HepG2 (cell line): ENCODE data around the gene ELANE. TPM values are rescaled to one million over a fixed set of nuclear protein-coding genes. Genes with fewer than 3 reads are reported as not detected.

Source experiments
- EHMT2 ChIP-seq: fragments of 200-600 bp; sonication (generic); IDR thresholded peaks from 2 replicates; pipeline ENCODE4 v1.7.0; 2017; ENCODE audit warnings: antibody characterized with exemption, low read depth, low read length, borderline replicate concordance
- HES4 ChIP-seq: sonication (generic); formaldehyde crosslinking; IDR thresholded peaks from 2 replicates; pipeline ENCODE4 v1.9.0; 2021; ENCODE audit warnings: mild to moderate bottlenecking, missing genetic modification reagents, borderline replicate concordance
- KLF9 ChIP-seq: IDR thresholded peaks from 2 replicates; pipeline ENCODE4 v1.6.1; 2016; ENCODE audit warnings: low read depth
- LCORL ChIP-seq, 2 experiments: fragments of 450-650 bp in 1 of 2; sonication (generic) in 1 of 2; formaldehyde crosslinking in 1 of 2; IDR thresholded peaks; 2 replicates each; pipeline versions ENCODE4 v1.5.0 to v1.6.1; 2017 to 2020; ENCODE audit warnings: antibody characterized with exemption in 1 of 2, missing genetic modification reagents in 1 of 2
- NKX3-1 ChIP-seq: sonication (generic); formaldehyde crosslinking; IDR thresholded peaks from 2 replicates; pipeline ENCODE4 v1.5.0; 2020; ENCODE audit warnings: missing genetic modification reagents
- PCBP2 ChIP-seq: fragments of 200-400 bp; formaldehyde crosslinking; optimal IDR thresholded peaks from 2 replicates; pipeline ENCODE3; 2018; ENCODE audit warnings: low read length, low read depth; ENCODE audit not compliant: poor library complexity, severe bottlenecking
- ZNF24 ChIP-seq: fragments of 450-650 bp; IDR thresholded peaks from 2 replicates; pipeline ENCODE4 v1.6.1; 2017; ENCODE audit warnings: antibody characterized with exemption, mild to moderate bottlenecking
- ZNF3 ChIP-seq: IDR thresholded peaks from 2 replicates; pipeline ENCODE4 v1.7.0; 2017; ENCODE audit warnings: inconsistent platforms
- ZNF350 ChIP-seq: sonication (generic); formaldehyde crosslinking; IDR thresholded peaks from 2 replicates; pipeline ENCODE4 v1.4.0; 2020; ENCODE audit warnings: mild to moderate bottlenecking, low read depth, missing genetic modification reagents, borderline replicate concordance
- ZNF460 ChIP-seq: sonication (generic); formaldehyde crosslinking; IDR thresholded peaks from 2 replicates; pipeline ENCODE4 v1.5.1; 2020; ENCODE audit warnings: missing genetic modification reagents, mild to moderate bottlenecking, borderline replicate concordance
- ZNF546 ChIP-seq: sonication (generic); formaldehyde crosslinking; conservative IDR thresholded peaks from 2 replicates; pipeline ENCODE4 v1.8.1; 2023; ENCODE audit warnings: mild to moderate bottlenecking, missing genetic modification reagents
- ZNF569 ChIP-seq: sonication (generic); formaldehyde crosslinking; IDR thresholded peaks from 2 replicates; pipeline ENCODE4 v1.5.0; 2020; ENCODE audit warnings: mild to moderate bottlenecking, missing genetic modification reagents, moderate library complexity, borderline replicate concordance
- polyA plus RNA-seq, 8 experiments: library from polyadenylated mRNA; depleted of rRNA in 3 of 8; stranded (reverse) in 7 of 8; unstranded in 1 of 8; fragments of >200 nt; fragmentation: Illumina TruSeq in 4 of 8; extraction: Trizol in 4 of 8; gene quantifications; 2 replicates each; pipeline versions ENCODE4 v1.2.1 to v1.2.3, GENCODE V29; 2011 to 2016; ENCODE audit warnings: low read depth in 4 of 8, missing spikeins in 1 of 8, mixed read lengths in 1 of 8; ENCODE audit not compliant: insufficient read depth in 1 of 8
- total RNA-seq, 5 experiments: library from RNA; depleted of rRNA; stranded (reverse); fragments of >200 nt; fragmentation: Illumina TruSeq; extraction: Trizol; gene quantifications; 2 replicates each; pipeline ENCODE4 v1.2.3, GENCODE V29; 2016; ENCODE audit warnings: low read depth in 1 of 5
- TF ChIP-seq, protein P1 (sequence below): sonication (generic); formaldehyde crosslinking; IDR thresholded peaks from 2 replicates; pipeline ENCODE4 v1.5.1; 2020; ENCODE audit warnings: mild to moderate bottlenecking, missing genetic modification reagents, moderate library complexity
- TF ChIP-seq, protein P2 (sequence below): sonication (generic); formaldehyde crosslinking; IDR thresholded peaks from 2 replicates; pipeline ENCODE4 v1.4.0; 2020; ENCODE audit warnings: missing genetic modification reagents, mild to moderate bottlenecking, borderline replicate concordance
- TF ChIP-seq, protein P3 (sequence below): sonication (generic); formaldehyde crosslinking; IDR thresholded peaks from 2 replicates; pipeline ENCODE4 v1.8.0; 2023; ENCODE audit warnings: mild to moderate bottlenecking, missing genetic modification reagents
- TF ChIP-seq, protein P4 (sequence below): IDR thresholded peaks from 2 replicates; pipeline ENCODE4 v1.6.1; 2016
- TF ChIP-seq, protein P5 (sequence below): sonication (generic); formaldehyde crosslinking; IDR thresholded peaks from 2 replicates; pipeline ENCODE4 v1.4.0; 2020; ENCODE audit warnings: missing genetic modification reagents
- TF ChIP-seq, protein P6 (sequence below): sonication (generic); formaldehyde crosslinking; IDR thresholded peaks from 2 replicates; pipeline ENCODE4 v1.5.0; 2020; ENCODE audit warnings: mild to moderate bottlenecking, missing genetic modification reagents, moderate library complexity

Gene ELANE
- total and polyA plus RNA-seq, 2 of the 13 experiments (the other 11 are each of a cell fraction or from before 2014, with no cell fraction given): not detected

DNA sequence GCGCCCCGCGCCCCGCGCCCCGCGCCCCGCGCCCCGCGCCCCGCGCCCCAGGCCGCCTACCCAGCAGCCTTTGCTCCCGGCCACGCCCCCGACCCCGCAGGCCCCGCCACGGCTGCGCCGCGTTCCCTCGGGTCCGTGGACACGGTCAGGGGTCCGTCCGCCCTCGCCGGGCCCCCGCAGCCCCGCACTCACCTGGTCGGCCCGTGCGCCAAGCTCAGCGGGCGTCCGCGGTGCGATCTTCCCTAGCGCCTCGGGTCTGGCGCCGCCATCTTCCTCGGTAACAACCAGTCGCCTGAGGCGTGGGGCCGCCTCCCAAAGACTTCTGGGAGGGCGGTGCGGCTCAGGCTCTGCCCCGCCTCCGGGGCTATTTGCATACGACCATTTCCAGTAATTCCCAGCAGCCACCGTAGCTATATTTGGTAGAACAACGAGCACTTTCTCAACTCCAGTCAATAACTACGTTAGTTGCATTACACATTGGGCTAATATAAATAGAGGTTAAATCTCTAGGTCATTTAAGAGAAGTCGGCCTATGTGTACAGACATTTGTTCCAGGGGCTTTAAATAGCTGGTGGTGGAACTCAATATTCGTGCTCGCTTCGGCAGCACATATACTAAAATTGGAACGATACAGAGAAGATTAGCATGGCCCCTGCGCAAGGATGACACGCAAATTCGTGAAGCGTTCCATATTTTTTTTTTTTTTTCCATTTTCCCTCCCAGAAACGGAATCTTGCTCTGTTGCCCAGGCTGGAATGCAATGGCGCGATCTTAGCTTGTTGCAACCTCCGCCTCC, 41.0 kb downstream of the ELANE start, which contains the start of the genes MED16 and RNU6-9 (continued):
- TF ChIP-seq, protein P1, sequence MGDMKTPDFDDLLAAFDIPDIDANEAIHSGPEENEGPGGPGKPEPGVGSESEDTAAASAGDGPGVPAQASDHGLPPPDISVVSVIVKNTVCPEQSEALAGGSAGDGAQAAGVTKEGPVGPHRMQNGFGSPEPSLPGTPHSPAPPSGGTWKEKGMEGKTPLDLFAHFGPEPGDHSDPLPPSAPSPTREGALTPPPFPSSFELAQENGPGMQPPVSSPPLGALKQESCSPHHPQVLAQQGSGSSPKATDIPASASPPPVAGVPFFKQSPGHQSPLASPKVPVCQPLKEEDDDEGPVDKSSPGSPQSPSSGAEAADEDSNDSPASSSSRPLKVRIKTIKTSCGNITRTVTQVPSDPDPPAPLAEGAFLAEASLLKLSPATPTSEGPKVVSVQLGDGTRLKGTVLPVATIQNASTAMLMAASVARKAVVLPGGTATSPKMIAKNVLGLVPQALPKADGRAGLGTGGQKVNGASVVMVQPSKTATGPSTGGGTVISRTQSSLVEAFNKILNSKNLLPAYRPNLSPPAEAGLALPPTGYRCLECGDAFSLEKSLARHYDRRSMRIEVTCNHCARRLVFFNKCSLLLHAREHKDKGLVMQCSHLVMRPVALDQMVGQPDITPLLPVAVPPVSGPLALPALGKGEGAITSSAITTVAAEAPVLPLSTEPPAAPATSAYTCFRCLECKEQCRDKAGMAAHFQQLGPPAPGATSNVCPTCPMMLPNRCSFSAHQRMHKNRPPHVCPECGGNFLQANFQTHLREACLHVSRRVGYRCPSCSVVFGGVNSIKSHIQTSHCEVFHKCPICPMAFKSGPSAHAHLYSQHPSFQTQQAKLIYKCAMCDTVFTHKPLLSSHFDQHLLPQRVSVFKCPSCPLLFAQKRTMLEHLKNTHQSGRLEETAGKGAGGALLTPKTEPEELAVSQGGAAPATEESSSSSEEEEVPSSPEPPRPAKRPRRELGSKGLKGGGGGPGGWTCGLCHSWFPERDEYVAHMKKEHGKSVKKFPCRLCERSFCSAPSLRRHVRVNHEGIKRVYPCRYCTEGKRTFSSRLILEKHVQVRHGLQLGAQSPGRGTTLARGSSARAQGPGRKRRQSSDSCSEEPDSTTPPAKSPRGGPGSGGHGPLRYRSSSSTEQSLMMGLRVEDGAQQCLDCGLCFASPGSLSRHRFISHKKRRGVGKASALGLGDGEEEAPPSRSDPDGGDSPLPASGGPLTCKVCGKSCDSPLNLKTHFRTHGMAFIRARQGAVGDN (CRISPR knock-in tag): peak; percentile 79
- TF ChIP-seq ZNF569: peak; percentile 72; the same call in 1 of the 2 replicates
- TF ChIP-seq ZNF460: no peak
- peak; percentile 68; the same call in 1 of the 2 replicates for TF ChIP-seq HES4 (CRISPR knock-in tag)
- TF ChIP-seq ZNF3 (CRISPR knock-in tag): no peak
- TF ChIP-seq, protein P2, sequence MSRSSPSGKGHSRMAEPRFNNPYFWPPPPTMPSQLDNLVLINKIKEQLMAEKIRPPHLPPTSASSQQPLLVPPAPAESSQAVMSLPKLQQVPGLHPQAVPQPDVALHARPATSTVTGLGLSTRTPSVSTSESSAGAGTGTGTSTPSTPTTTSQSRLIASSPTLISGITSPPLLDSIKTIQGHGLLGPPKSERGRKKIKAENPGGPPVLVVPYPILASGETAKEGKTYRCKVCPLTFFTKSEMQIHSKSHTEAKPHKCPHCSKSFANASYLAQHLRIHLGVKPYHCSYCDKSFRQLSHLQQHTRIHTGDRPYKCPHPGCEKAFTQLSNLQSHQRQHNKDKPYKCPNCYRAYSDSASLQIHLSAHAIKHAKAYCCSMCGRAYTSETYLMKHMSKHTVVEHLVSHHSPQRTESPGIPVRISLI (CRISPR knock-in tag): no peak
- TF ChIP-seq ZNF24: peak; percentile 95
- TF ChIP-seq NKX3-1 (CRISPR knock-in tag): 0 out of 2 replicates have a peak, but pooled peaks have one; percentile 58
- no peak for TF ChIP-seq EHMT2
- TF ChIP-seq, protein P3, sequence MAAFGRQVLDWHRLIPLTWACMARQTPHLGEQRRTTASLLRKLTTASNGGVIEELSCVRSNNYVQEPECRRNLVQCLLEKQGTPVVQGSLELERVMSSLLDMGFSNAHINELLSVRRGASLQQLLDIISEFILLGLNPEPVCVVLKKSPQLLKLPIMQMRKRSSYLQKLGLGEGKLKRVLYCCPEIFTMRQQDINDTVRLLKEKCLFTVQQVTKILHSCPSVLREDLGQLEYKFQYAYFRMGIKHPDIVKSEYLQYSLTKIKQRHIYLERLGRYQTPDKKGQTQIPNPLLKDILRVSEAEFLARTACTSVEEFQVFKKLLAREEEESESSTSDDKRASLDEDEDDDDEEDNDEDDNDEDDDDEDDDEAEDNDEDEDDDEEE (CRISPR knock-in tag): no peak
- TF ChIP-seq, protein P4, sequence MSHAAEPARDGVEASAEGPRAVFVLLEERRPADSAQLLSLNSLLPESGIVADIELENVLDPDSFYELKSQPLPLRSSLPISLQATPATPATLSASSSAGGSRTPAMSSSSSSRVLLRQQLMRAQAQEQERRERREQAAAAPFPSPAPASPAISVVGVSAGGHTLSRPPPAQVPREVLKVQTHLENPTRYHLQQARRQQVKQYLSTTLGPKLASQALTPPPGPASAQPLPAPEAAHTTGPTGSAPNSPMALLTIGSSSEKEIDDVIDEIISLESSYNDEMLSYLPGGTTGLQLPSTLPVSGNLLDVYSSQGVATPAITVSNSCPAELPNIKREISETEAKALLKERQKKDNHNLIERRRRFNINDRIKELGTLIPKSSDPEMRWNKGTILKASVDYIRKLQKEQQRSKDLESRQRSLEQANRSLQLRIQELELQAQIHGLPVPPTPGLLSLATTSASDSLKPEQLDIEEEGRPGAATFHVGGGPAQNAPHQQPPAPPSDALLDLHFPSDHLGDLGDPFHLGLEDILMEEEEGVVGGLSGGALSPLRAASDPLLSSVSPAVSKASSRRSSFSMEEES (CRISPR knock-in tag): no peak
- TF ChIP-seq, protein P5, sequence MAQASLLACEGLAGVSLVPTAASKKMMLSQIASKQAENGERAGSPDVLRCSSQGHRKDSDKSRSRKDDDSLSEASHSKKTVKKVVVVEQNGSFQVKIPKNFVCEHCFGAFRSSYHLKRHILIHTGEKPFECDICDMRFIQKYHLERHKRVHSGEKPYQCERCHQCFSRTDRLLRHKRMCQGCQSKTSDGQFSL (CRISPR knock-in tag): 0 out of 2 replicates have a peak, but pooled peaks have one; percentile 49
- TF ChIP-seq, protein P6, sequence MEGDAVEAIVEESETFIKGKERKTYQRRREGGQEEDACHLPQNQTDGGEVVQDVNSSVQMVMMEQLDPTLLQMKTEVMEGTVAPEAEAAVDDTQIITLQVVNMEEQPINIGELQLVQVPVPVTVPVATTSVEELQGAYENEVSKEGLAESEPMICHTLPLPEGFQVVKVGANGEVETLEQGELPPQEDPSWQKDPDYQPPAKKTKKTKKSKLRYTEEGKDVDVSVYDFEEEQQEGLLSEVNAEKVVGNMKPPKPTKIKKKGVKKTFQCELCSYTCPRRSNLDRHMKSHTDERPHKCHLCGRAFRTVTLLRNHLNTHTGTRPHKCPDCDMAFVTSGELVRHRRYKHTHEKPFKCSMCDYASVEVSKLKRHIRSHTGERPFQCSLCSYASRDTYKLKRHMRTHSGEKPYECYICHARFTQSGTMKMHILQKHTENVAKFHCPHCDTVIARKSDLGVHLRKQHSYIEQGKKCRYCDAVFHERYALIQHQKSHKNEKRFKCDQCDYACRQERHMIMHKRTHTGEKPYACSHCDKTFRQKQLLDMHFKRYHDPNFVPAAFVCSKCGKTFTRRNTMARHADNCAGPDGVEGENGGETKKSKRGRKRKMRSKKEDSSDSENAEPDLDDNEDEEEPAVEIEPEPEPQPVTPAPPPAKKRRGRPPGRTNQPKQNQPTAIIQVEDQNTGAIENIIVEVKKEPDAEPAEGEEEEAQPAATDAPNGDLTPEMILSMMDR (CRISPR knock-in tag): no peak
- peak; percentile 29; the same call in 1 of the 2 replicates for TF ChIP-seq ZNF350 (CRISPR knock-in tag)
- TF ChIP-seq KLF9: no peak
- TF ChIP-seq PCBP2: no peak
- no peak for TF ChIP-seq ZNF546
- TF ChIP-seq LCORL (IDR thresholded peaks at IDR 0.05): no peak
- no peak for TF ChIP-seq LCORL (CRISPR knock-in tag; IDR thresholded peaks at IDR 0.05)
